ENCODE measurements around the gene KCNQ2.
A peak's percentile ranks its signal among the peaks of the same experiment; 100 is the strongest.
"Not testable (repeated sequence)": the region's sequence is repeated elsewhere in the genome, so short reads cannot be mapped to it uniquely, and the experiment has no call there.

KCNQ2 gene

DNA sequence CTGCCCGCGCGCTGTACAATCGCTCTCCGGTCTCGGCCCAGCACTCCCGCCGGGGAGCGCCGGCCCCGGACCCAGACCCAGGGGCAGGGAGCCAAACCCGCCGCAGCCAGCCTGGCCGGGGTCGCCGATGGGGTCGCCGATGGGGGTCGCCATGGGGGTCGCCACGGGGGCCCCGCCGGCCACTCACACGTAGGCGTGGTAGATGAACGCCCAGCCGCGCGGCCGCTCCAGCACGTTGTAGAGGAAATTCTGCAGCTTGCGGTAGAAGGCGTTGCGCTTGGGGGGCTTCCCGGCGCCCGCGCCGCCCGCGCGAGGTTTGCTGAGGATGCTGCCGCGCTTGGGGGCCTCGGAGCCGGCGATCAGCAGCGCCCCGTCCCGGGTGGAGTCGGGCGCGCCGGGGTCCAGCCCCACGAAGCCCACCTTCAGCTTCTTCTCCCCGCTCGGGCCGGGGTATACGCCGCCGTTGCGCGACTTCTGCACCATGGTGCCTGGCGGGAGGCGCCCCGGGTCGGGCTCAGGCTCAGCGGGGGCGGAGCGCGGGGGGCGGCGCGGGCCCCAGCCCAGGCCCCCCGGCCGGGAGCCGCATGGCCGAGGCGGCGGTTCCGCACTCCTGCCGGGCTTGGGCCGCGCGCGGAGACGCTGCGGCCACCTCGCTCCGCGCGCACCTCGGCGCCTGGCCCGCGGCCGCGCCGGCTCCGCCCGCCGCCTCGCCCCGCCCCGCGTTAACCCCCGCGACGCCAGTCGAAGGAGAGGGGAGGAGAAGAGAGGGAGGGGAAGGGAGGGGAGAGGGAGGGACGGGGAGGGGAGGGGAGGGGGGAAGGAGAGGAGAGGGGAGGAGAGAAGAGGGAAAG lies at the start of gene KCNQ2:
Gene KCNQ2 (minus strand): TSS at position 675 of the 851 bp plus-strand sequence. CDS start 192 bp downstream, at position 483.
- DNase-seq = peak in 10 of 56 donors; percentile 11 to 65 (median 29)

- no peak for DNase-seq
These were observed 49.1 kb upstream of the KCNQ2 start for GRCh38 chr20:63521602-63522001.

DNA sequence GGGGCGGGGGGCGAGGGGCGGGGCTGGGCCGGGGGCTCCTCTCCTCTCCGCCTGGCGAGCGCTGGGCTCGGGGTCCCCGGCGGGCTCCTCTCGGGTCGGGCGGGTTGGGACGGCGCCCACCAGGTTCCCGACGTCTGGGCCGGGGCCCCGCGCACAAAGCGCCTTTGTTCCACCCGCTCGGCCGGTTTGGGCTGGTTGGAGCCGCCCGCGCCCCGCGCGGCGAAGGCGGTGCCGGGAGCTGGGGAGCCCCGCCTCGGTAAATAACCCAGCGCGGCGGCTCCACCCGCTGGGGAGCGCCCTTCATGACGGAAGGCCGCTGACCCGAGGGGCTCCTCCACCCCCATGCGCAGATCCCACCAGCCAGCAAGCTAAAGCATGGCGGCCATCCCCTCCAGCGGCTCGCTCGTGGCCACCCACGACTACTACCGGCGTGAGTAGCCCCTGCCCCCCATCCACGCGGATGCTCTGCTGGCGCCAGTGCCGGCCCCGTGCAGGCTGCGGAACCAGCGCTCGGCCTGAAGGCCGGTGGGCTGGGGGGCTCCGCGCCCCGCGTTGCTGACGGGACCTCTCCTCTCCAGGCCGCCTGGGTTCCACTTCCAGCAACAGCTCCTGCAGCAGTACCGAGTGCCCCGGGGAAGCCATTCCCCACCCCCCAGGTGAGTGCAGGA lies 48.6 kb upstream of the KCNQ2 start:
- peak in 50 of 56 donors; percentile 25 to 92 (median 70) for DNase-seq

- peak in 52 of 56 donors; percentile 25 to 90 (median 74) for DNase-seq
These were observed 48.1 kb upstream of the KCNQ2 start, which contains the start of gene PPDPF for GRCh38 chr20:63520504-63520933. TSS of gene PPDPF (plus strand) at chr20:63520765. CDS start at chr20:63521309, 544 bp downstream.

GRCh38 chr20:63519668-63520503 lies 47.4 kb upstream of the KCNQ2 start:
- DNase-seq = peak in 13 of 56 donors; percentile 32 to 79 (median 69)

GRCh38 chr20:63518946-63519667 lies 46.7 kb upstream of the KCNQ2 start:
- DNase-seq = no peak

DNA sequence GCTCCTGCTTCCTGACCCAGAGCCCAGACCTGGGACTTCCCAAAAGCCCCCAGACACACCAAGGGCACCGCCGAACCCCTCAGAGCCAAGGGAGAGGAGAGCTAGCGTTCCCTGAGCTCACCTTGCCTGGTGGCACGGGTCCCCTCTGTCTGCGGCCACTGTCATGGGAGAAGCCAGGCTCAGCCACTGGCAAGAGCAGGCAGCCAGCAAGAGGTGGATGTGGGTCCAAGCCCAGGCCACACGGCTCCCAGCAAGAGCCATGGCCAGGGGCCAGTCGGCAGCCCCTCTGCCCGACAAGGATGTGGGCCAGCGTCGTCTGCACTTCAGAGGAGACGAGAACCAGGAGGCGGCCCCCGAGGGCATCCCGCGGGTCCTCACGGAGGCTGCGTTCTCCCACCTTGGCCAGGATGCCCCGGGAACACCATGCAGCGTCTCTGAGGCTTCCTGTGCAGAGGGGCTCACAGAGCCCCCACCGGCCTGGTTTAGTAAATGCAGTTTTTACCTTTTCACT lies 46.0 kb upstream of the KCNQ2 start:
- DNase-seq = no peak

DNA sequence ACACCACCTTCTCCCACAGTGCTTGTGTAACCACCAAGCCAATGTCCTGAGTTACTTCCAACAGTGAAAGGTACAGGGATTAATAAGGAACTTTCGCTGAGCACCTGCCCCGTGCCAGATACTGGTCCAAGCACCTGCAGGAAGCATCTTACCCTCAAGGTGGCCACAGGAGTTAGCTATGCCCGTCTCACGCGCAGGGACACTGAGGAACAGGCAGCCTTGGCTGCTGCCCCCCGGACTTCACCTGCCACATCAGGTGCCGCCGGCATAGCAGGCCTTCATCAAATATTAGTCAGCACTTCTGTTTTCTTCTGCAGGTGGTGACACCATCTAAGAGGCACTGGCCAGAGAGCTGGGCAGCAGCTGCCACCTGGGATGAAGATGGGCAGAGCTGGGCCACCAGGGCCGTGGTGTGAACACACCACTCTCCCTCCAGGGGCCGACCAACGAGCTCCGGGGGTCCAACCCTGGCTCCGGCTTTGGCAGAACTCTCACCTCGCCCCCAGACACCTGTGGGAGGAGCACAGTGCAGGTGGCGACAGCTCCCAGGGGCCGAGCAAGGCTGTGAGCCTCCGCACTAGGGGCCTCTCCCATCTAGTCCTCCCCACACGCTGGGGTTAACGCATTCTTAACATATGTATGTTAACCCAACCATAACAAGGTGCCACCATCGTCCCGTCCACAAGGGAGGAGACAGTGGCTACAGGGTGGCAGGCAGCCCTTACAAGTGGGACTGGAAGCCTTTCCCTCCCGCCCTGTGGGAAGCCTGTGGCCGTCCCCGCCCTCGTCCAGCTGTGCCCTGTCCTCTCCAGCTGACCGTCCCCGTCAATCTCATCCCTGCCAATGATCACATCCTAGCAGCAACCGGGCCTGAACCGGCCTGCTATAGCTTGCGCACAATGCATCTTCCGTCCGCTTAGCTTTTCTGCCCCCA lies 45.2 kb upstream of the KCNQ2 start:
- peak in 1 of 56 donors; percentile 28 for DNase-seq

GRCh38 chr20:63514520-63514919 lies 42.1 kb upstream of the KCNQ2 start:
- DNase-seq = not testable (repeated sequence)

DNA sequence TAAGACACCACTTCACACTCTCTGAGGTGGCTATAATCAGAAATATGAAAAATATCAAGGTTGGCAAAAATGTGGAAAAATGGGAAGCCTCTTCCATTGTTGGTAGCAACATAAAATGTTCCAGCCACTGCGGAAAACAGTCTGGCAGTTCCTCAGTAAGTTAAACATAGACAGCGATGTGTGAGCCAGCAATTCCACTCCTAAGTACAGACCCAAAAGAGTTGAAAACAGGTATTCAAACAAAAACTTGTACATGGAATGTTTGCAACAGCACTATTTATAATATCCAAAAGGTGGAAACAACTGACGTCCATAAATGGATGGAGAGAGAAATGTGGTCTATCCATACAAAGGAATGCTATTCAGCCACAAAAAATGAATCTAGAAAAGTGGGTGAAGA lies 40.8 kb upstream of the KCNQ2 start:
- DNase-seq = no peak

GRCh38 chr20:63509088-63509564 lies 36.7 kb upstream of the KCNQ2 start:
- no peak for DNase-seq

GRCh38 chr20:63508072-63508768 lies 35.8 kb upstream of the KCNQ2 start:
- no peak for DNase-seq

DNA sequence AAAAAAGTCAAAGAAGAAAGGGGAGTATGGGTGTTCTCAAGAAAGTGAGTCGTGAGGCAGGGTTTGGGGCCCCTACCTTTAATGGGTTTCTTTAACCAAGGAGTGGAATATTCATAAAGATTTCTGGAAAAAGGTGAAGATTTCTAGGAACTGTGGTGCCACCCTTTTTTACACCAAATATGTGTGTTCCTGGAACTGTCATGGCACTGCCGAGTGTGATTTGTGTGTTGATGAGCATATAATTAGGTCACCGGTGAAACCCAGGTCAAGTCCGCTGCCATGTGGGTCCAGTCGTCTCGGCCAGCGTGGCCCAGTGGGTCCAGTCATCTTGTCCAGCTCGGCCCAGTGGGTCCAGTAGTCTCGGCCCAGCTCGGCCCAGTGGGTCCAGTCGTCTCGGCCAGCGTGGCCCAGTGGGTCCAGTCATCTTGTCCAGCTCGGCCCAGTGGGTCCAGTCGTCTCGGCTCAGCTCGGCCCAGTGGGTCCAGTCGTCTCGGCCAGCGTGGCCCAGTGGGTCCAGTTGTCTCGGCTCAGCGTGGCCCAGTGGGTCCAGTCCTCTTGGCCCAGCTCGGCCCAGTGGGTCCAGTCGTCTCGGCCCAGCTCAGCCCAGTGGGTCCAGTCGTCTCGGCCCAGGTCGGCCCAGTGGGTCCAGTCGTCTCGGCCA lies 34.8 kb upstream of the KCNQ2 start:
- no peak for DNase-seq

DNA sequence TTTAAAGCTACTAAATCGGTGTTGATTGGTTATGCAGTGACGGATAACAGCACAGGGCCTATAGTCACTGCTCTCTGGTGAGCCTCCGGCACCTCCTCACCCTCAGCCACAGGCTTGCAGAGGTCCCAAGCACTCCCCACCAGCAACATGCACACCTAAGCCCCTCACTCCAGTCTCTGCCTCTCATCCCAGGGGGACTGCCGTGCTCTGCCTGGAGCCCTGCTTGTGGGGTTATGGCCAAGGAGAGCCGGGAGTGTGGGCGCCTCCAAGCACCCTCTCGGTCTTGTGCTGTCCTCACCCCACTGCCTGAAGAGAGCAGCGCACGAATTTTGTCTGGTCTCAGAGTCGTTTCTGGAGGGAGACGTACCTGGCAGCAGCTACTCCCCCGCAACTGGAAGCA lies 33.3 kb upstream of the KCNQ2 start:
- DNase-seq = no peak

DNA sequence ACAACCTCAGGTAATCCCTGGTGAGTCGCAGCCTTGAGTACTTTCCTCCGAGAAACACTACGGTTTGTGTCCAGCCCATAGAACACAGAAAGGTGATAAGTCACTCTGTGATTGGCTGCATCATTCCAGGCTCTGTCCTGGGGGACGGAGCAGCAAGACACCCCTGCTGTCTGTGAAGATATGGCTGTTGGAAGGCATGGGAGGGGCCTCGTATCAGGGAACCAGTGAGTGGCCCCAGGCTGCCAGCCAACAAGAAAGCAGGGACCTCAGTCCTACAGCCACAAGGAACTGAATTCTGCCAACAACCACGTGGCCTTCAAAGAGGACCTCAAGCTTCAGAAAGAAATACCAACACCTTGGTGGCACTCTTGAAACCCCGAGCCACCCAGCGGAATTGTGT lies 32.8 kb upstream of the KCNQ2 start:
- DNase-seq = no peak

DNA sequence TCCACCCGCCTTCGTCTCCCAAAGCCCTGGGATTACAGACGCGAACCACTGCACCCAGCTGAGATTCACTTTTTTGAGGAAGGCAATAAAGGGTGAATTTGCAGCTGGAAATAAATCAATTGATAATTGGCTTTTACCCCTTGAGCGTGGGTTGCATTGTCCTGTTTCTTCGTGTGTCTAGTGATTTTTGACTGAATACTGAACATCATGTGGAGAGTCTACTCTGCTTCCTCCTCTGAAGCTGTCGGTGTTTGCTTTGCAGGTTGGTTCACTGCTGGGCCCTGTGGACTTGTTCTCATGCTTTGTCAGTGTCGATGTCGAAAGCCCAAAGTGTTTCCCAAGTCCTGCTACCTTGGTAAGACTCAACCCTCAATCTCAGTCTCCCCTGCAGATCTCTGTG lies 32.2 kb upstream of the KCNQ2 start:
- no peak for DNase-seq

GRCh38 chr20:63503524-63503923 lies 31.1 kb upstream of the KCNQ2 start:
- DNase-seq = no peak

DNA sequence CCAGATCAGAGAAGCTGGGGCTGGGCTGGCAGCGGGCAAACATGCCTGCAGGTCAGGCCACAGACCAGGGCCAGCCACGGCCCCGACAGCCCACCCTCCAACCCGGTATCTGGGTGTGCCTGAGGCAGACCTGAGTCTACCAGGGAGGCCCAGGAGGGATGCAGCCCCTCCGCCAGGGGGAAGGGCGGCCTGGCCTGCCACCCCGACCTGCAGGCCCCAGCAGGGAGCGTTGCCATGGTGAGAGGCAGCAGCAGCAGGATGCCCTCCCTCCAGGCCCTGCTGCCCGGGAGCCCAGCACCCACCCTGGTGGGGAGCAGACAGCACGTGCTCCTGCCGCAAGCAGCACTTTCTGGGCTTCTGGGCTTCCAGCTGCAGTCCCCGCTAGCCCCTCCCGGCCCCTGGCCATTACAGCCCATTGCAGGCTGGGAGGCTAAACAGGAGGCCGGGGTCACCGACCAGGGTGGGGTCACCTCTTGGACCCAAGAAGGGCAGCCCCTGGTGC lies 30.3 kb upstream of the KCNQ2 start:
- no peak for DNase-seq

Measured in nucleus accumbens (tissue), 56 donors.